SH-SY5Y (cell line): ENCODE data around the gene CBLN3.

Experiments used
- GATA2 ChIP-seq: IDR thresholded peaks from 2 replicates; pipeline ENCODE4 v1.6.1; 2011; ENCODE audit warnings: mild to moderate bottlenecking, low read depth, low read length
- GATA3 ChIP-seq: IDR thresholded peaks from 2 replicates; pipeline ENCODE4 v1.6.1; 2011; ENCODE audit warnings: low read depth, mild to moderate bottlenecking, low read length, moderate library complexity

GRCh38 chr14:24437736-24438067 is 8.2 kb upstream of the CBLN3 start:
- TF ChIP-seq GATA3: no peak
- no peak for TF ChIP-seq GATA2
